Heart left ventricle (tissue), 13 donors: Measurements from ENCODE around the gene MSMB.

Source experiments
- CTCF ChIP-seq, 12 donors: fragments of 200-600 bp; sonication (generic) in 4 of 12; IDR thresholded peaks; one replicate each; pipeline versions ENCODE4 v1.5.0 to v1.8.0; 2018 to 2022; ENCODE audit warnings: antibody characterized with exemption in 12 of 12, mild to moderate bottlenecking in 5 of 12
- POLR2A ChIP-seq, 2 donors: fragments of 450-650 bp; IDR thresholded peaks; one replicate each; pipeline ENCODE4 v1.6.1; 2017; ENCODE audit warnings: antibody characterized with exemption in 2 of 2, mild to moderate bottlenecking in 2 of 2, moderate library complexity in 2 of 2
- donor health status: ischemic (EF 13 %, LVEDD 7.1; RV severe dilation, severe dysfunction).
- donor health status: DM: no; HTN: yes; CAD: no.
- donor health status: DM: no; HTN: no; CAD: no.
- donor health status: ischemic (EF 25% LVEDD 6.9; RV normal size, moderate dysfunction).
- donor health status: ischemic (EF 25% LVEDD 5.7; RV mildly dilated, moderate dysfunction).
- donor health status: ischemic (EF 35%, LVEDD 5.7; RV mildly dilated, moderate dysfunction).
- donor health status: nonischemic (EF 11% LVEDD 7.7; RV severe dilation, severe dysfunction).
- donor health status: DM: yes; HTN: yes; CAD: no.
- donor health status: PGD.
- donor health status: ischemic (EF 29% LVEDD 5.4; RV normal size, mild dysfunction).
- donor health status: nonischemic (EF 23%, LVEDD 6.1; RV moderate dilation, normal function).

DNA sequence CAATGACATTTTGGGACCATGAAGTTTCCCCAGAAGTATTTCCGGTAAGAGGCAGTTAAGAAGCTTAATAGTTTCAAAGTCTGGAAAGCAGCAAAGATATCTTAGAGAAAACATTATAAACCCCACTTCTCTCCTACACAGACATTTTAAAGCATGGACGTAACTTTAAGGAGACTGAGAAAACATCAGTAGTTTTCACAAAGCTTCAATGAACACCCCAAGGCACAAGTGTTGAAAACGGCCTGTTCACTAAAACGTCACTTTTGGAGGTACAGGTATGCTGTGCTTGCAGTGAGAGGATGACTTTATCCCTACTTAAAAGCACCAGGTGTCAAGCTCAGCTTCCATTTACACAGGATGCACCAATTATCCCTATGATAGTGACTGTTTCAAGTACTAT, 40.7 kb downstream of the MSMB start:
- TF ChIP-seq POLR2A (IDR thresholded peaks at IDR 0.05): no peak
- no peak for TF ChIP-seq CTCF (IDR thresholded peaks at IDR 0.05)
